GM18498 (cell line): ENCODE results near the gene TRPM4.
"Not testable (repeated sequence)": the region's sequence is repeated elsewhere in the genome, so short reads cannot be mapped to it uniquely, and the experiment has no call there.

Source experiments
- ATAC-seq: cut with Tn5 transposase; IDR thresholded peaks from one replicate; pipeline ENCODE4 v1.9.1; 2021; ENCODE audit warnings: mild to moderate bottlenecking, moderate library complexity; ENCODE audit not compliant: unreplicated experiment

TRPM4 gene

DNA sequence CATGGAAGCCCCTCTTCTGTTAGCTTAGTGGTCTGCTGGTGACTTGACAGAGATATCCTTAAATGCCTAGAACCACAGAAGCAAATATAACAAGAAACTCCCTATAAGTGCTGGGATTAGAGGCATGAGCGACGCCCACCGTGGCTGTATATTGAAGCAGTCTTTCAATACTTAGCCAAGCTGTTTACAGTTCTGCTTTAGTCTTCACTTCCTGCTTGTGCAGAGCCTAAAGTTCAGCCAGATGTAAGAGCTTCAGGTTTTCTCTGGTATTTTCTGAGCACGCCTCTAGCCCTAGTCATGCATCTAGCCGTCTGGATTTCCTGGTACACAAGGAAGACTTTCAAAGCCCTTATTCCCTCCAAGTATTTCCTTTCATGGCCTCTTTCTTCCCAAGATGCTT, 28.5 kb downstream of the TRPM4 start:
- no peak for ATAC-seq

DNA sequence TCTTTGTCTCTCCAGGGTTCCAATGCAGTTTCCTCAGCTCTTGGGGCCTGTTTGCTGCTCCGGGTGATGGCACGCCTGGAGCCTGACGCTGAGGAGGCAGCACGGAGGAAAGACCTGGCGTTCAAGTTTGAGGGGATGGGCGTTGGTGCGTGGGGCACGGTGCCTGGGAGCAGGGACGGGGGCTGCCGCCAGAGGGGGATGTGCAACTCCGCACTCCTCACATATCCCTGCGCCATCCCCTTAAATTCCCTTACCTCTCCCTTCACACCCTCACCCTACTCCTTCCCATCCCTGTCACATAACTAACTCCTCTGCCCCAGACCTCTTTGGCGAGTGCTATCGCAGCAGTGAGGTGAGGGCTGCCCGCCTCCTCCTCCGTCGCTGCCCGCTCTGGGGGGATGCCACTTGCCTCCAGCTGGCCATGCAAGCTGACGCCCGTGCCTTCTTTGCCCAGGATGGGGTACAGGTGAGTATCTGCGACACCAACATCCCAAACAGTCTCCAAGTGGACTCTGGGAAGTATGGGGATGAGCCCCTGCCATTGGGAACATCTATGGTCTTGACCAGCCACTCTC, 31.1 kb downstream of the TRPM4 start:
- no peak for ATAC-seq

DNA sequence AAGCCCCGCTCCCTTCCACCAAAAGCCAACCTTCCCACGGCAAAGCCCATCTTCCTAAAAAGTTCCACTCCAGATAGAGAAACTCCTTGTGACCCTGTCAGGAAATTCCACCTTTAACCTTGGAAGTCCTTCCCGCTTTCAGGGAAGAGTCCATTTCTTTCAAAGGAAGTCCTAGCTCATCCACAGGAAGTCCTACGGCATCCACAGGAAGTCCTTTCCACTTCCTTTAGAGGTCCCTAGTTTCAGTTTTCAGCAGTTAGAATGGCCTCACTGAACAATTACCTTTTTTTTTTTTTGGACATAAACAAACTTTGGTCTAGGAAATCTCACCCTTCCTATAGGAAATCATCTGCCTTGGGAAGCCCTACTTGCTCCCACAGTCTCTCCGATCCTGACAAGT, 31.7 kb downstream of the TRPM4 start:
- ATAC-seq = no peak

DNA sequence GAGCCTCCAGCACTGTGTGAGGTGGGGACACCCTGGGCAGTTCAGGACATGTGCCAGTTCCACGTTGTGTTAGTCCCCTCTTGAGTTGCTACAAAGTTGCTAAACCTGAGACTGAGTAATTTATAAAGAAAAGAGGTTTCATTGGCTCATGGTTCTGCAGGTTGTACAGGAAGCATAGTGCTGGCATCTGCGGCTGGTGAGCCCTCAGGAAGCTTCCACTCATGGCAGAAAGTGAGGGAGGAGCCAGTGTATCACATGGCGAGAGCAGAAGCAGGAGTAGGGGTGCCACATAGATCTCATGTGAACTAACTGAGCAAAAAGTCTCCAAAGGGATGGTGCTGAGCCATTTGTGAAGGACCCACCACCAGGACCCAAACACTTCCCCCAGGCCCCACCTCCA, 33.2 kb downstream of the TRPM4 start:
- ATAC-seq = no peak

DNA sequence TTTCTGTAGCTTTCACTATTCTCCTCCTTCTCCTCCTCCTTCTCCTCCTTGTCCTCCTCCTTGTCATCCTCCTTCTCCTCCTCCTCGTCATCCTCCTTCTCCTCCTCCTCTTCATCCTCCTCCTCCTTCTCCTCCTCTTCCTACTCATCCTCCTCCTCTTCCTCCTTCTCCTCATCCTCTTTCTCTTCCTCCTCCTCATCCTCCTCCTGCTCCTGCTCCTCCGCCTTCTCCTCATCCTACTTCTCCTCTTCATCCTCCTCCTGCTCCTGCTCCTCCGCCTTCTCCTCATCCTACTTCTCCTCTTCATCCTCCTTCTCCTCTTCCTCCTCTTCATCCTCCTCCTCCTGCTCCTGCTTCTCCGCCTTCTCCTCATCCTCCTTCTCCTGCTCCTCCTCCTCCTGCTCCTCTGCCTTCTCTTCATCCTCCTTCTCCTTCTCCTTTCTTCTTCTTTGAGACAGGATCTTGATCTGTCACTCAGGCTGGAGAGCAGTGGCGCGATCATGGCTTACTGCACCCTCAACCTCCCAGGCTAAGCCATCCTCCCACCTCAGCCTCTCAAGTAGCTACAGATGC, 36.3 kb downstream of the TRPM4 start:
- ATAC-seq = no peak

DNA sequence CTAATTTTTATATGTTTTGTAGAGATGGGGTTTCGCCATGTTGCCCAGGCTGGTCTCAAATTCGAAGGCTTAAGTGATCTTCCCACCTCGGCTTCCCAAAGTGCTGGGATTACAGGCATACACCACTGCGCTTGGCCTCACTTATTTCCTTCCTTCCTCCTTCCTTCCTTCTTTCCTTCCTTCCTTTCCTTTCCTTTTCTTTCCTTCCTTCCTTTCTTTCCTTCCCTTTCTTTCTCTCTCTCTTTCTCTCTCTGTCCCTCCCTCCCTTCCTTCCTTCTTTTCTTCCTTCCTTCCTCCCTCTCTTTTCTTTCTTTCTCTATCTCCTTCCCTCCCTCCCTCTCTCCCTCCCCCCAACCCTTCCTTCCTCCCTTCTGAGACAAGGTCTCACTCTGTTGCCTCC, 36.8 kb downstream of the TRPM4 start:
- no peak for ATAC-seq

DNA sequence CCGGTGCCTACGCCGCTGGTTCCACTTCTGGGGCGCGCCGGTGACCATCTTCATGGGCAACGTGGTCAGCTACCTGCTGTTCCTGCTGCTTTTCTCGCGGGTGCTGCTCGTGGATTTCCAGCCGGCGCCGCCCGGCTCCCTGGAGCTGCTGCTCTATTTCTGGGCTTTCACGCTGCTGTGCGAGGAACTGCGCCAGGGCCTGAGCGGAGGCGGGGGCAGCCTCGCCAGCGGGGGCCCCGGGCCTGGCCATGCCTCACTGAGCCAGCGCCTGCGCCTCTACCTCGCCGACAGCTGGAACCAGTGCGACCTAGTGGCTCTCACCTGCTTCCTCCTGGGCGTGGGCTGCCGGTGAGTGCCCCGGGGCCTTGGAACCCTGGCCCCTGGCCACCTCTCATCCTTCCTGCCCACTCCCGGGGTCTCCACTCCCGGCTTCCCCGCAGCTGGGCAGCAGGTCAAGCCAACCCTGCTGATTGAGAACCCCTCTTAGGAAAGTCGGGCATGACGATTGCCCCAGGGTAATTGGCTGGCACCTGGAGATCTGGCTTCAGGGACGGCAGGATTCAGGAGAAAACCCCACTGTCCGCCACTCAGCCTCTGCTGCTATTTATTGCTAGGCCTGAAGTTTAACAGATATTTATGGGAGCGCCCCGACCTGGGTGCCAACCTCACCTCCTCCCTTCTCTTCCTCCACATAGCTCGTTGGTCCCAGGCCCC, 39.1 kb downstream of the TRPM4 start:
- ATAC-seq = no peak

DNA sequence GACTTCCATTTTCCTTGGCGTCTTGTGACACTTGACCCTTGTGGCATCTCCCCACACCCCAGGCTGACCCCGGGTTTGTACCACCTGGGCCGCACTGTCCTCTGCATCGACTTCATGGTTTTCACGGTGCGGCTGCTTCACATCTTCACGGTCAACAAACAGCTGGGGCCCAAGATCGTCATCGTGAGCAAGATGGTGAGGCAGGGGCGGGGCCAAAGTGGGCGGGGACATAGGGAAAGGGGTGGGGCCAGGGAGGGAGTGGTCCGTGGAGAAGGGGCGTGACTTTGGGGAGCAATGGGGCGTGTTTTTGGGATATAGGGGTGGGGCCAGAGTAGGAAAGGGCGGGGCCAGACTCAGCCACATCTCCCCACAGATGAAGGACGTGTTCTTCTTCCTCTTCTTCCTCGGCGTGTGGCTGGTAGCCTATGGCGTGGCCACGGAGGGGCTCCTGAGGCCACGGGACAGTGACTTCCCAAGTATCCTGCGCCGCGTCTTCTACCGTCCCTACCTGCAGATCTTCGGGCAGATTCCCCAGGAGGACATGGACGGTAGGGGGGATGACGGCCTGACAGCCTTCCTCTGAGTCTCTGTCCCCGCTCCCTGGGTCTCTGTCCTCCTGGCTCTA, 42.8 kb downstream of the TRPM4 start:
- ATAC-seq = no peak

DNA sequence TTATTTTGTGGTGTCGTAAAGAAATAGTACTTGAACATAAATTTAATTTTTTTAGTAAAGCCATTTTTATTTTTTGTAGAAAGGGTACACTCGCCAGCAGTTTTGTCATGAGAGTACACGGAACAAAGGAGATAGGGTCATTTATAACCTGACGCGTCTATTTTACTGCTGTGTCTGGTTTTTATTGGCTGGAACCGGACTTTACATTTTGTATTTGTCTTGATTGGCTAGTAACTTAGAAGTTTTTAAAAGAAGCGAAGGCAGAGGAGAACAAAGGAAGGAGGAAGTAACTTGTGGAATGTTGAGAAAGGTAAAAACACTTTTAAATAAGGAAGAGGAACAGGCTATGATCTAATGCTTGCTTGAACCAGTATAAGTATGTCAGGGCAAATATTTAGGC, 43.5 kb downstream of the TRPM4 start:
- ATAC-seq = no peak

DNA sequence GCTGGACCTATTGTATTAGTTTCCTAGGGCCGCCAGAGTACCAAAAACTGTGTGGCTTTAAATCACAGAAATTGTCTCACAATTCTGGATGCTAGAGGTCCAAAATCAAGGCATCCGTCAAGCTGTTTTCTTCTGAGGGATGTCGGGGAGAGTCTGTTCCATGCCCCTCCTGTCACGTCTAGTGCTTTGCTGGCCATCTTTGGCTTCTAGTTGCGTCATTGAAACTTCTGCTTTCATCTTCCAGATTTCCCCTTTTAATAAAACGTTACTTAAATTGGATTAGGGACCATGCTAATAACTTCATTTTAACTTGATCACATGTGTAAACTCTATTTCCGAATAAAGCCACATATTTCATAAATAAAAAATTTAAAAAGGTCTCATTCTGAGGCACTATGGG, 47.5 kb downstream of the TRPM4 start:
- no peak for ATAC-seq

DNA sequence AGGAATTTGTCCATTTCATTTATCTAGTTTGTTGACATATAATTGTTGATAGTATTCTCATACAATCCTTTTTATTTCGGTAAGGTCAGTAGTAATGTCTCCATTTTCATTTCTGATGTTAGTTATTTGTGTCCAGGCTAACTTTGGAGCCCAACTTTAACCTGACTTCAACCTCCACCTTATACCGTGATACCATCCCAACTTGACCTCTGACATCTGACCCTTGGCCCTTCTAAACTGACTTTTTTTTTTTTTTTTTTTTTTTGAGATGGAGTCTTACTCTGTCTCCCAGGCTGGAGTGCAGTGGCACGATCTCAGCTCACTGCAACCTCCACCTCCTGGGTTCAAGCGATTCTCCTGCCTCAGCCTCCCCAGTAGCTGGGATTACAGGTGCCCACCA, 51.9 kb downstream of the TRPM4 start:
- ATAC-seq = not testable (repeated sequence)

DNA sequence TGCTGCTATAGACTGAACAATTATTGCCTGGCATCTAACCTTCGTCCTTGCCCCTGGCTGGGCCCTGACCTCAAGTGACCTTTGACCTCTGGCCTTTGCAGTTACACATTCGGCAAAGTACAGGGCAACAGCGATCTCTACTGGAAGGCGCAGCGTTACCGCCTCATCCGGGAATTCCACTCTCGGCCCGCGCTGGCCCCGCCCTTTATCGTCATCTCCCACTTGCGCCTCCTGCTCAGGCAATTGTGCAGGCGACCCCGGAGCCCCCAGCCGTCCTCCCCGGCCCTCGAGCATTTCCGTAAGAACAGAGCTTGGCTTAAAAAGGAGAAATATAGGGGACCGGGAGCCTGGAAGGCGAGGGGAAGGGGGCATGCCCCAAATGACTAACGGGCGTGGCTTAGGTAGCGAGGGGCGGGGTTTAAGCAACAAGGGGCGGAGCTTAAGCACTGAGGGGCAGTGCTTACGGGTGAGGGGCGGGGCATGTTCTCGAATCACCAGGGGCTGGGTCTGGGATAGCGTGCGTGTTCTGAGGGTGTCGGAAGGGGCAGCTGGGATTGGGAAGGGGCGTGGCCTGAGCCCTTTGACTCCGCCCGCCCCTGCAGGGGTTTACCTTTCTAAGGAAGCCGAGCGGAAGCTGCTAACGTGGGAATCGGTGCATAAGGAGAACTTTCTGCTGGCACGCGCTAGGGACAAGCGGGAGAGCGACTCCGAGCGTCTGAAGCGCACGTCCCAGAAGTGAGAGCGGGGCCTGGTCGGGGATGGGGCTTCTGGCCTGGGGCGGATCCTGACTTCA, 52.7 kb downstream of the TRPM4 start:
- ATAC-seq = no peak

DNA sequence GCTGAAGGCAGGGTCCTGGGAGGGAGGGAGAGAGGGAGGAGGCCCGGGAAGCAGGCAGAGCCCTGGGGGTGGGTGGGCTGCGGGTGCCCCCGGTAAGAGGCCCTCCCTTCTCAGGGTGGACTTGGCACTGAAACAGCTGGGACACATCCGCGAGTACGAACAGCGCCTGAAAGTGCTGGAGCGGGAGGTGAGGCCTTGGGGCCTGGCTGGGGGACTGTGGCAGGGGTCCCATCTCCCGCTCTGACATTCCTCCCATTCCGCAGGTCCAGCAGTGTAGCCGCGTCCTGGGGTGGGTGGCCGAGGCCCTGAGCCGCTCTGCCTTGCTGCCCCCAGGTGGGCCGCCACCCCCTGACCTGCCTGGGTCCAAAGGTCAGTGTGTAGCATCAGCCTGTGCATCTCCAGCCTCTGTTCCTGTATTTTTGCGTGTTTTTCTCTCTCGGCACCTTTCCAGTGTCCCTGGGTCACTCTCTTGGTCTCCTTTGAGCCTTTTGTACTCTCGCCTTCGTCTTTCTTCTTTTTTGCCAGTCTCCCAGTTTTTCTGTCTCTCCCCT, 53.4 kb downstream of the TRPM4 start:
- ATAC-seq = no peak

DNA sequence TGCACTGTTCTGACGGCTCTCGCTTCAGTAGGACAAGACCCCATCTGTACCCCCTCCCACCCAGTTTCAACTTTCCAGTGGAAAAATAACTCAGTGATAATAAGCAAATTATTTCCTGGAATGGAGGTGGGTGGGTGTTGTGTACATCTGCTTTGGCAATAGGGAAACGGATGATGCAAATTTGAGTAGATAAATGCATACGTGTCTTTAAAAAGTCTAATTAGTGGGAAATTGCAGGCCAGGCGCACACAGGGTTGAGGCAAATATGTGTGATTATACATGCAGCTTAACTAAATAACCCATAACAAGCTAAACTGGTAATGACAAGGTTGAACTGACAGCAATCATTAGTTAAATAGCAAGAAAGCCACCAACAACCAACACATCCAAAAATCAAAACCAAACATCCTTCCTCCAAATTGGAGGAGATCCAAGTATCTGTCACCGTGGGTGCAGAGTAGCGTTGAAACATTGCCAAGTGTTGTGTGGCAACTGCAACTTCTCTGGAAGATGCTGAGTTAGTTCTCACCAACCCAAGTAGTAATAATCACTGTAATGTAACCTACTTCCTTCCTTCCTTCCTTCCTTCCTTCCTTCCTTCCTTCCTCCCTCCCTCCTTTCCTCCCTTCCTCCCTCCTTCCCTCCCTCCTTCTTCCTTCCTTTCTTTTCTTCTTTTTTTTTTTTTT, 54.6 kb downstream of the TRPM4 start:
- no peak for ATAC-seq

DNA sequence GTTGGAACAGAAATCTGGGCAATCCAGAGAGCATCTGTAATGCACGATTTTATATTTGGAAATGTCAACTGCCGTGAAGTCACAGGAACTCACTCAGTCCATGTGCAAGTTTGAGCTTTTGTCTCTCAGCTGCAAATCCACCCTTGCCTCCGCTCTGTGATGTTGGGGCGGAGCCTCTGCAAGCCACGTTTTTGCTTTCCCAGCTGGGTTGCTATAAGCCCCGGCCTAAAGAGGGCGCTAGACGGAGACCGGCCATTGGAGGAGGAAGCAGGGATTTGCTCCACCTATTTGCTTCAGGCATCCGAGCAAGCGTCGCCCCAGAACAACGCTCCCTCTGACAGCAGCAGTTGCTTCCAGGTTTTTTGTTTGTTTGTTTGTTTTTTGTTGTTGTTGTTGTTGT, 56.2 kb downstream of the TRPM4 start:
- ATAC-seq = no peak

DNA sequence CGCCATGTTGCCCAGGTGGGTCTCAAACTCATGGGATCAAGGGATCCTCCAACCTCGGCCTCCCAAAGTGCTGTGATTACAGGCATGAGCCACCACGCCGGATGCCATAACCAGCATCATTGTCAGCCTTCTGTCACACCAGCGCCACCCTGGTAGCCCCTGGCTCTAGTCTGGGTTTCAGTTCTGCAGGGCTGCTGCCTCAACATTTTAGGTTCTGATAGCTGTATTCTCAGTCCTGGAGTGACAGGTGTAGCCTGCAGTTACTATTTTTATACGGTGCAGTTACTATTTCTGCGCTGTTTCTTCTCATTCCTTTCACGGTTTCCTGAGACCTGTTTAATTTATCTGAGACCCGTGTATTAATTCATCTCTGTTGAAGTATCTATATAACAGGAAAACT, 57.1 kb downstream of the TRPM4 start:
- ATAC-seq = no peak

DNA sequence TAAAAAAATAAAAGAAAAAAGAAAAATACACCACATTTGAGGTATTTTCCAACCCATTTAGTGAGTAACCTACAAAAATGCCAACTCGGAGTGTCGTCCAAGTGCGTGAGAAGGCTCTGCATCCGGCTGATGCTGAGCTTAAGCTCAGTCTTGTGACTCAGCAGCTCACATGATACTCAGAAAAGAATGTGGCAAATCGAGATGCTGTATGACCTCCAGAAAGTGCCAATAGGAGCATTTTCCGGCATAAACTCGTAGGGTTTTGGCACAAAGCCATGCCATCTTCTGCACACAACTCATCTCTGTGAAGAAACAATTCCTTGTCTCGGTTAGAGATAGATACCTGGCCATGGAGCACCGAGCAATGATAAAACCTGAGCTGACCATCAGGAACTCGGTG, 58.5 kb downstream of the TRPM4 start:
- no peak for ATAC-seq

DNA sequence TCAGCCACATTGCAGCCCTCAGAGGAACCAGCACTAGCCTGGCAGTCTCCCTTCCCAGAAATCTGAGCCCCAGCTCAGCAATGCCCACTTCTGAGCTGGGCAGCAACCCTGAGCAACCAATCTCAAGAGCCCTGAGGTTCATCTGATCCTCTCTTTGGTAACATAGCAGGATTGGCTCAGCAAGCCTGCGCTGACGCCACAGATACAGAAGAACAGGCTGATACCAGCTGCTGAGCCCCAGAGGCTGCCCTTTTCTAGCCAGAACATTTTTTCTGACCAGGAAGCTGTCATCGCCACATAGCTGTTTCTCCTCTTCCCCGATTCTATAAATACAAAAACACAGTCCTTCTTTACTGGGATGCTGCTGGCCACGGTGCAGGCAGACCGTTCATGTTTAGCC, 59.8 kb downstream of the TRPM4 start:
- no peak for ATAC-seq

DNA sequence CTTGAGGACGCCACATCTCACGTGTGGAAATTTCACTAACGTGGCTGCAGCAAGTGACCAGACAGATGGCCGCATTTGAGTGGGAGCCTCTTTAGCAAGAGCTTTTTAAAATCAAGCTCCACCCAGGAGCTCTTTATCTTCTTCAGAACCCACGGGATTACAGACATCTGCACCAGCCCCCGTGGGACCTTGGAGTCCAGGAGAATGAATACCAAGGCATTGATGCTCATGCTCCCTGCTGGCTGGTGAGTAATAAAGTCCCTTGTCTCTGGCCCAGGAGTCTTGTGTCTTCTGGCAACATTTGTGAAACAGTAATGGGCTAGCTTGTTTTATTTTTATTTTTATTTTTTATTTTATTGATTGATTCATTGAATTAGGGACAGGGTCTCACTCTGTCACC, 64.4 kb downstream of the TRPM4 start:
- ATAC-seq = no peak

DNA sequence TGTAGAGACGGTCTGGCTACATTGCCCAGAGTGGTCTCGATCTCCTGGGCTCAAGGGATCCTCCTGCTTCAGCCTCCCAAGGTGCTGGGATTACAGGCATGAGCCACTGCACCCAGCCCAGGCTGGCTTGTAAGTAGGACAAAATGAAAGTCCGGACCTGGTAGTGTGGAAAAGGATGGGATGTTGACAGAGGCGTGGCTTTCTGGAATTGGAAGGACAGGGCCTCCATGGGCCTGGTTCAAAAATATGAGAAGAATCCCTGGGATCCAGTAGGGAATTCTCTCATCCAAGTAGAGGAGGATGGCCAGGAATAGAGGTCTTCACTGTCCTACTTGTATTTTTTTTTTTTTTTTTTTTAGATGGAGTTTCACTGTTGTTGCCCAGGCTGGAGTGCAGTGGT, 64.9 kb downstream of the TRPM4 start:
- ATAC-seq = no peak

DNA sequence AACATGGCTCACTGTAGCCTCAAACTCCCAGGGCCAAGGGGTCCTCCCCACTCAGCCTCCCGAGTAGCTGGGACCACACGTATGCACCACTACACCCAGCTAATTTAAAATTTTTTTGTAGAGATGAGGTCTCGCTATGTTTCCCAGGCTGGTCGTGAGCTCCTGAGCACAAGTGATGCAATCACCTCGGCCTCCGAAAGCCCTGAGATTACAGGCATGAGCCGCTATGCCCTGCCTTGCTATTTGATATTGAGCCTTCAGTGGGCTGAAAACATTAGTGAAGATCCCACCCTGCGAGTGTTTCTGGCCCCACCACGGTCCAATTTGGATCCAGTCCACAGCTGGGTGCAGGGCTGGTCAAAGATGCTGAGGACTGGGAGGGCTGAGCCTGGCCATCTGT, 65.9 kb downstream of the TRPM4 start:
- ATAC-seq = no peak
